IMR-90 (cell line): Measurements from ENCODE around the gene UPK1B. TPM values are rescaled to one million over a fixed set of nuclear protein-coding genes. Genes with fewer than 3 reads are reported as not detected.

Experiments used
- ATAC-seq: fragments of 200-7000 bp; cut with Tn5 transposase; 2 replicates; pipeline ENCODE4 v1.9.1; 2020; ENCODE audit warnings: low read depth, mild to moderate bottlenecking, moderate library complexity
- BruUV-seq: library from RNA; stranded (reverse); fragments of 400-500 nt; replicated peaks from 2 replicates; lab custom pipeline; 2021; lab: Mats Ljungman, UMichigan
- CTCF ChIA-PET: fragments of 300-600 bp; formaldehyde crosslinking; extraction: SDS; loops from one replicate; lab custom pipeline; 2021; ENCODE audit warnings: antibody characterized with exemption; lab: Yijun Ruan, JAX
- POLR2A ChIA-PET: fragments of 300-600 bp; sonication (Branson Sonifier 250); formaldehyde crosslinking; loops from one replicate; lab custom pipeline; 2022; ENCODE audit warnings: antibody characterized with exemption; ENCODE audit not compliant: unreplicated experiment; lab: Charles Lee
- DNase-seq: peaks from one replicate; pipeline ENCODE4 v3.0.0; 2013
- H2AFZ ChIP-seq: replicated peaks from 2 replicates; pipeline ENCODE3; 2013; ENCODE audit warnings: low read length, mild to moderate bottlenecking; ENCODE audit not compliant: poor library complexity
- H2AK5ac ChIP-seq: 2 replicates; pipeline ENCODE4 v1.6.1; 2013; ENCODE audit warnings: low read depth, low read length, inconsistent platforms
- H2AK9ac ChIP-seq: replicated peaks from 2 replicates; pipeline ENCODE3; 2013; ENCODE audit warnings: mild to moderate bottlenecking, low read depth, low read length, moderate library complexity; ENCODE audit not compliant: poor library complexity
- H2BK120ac ChIP-seq: 2 replicates; pipeline ENCODE4 v1.6.1; 2013; ENCODE audit warnings: low read depth, low read length, inconsistent platforms
- H2BK15ac ChIP-seq: 3 replicates; pipeline ENCODE4 v1.6.1; 2013; ENCODE audit warnings: low read depth, low read length, inconsistent platforms
- H2BK20ac ChIP-seq: 2 replicates; pipeline ENCODE4 v1.6.1; 2013; ENCODE audit warnings: low read depth, mild to moderate bottlenecking, inconsistent platforms, low read length, moderate library complexity
- H2BK5ac ChIP-seq: 2 replicates; pipeline ENCODE4 v1.6.1; 2013; ENCODE audit warnings: mild to moderate bottlenecking, low read depth, low read length, inconsistent platforms; ENCODE audit not compliant: poor library complexity, severe bottlenecking
- H3K14ac ChIP-seq: replicated peaks from 2 replicates; pipeline ENCODE4 v1.6.1; 2013; ENCODE audit warnings: low read depth, low read length, inconsistent platforms
- H3K18ac ChIP-seq: 2 replicates; pipeline ENCODE4 v1.6.1; 2013; ENCODE audit warnings: low read depth, low read length, control low read depth
- H3K23ac ChIP-seq: 2 replicates; pipeline ENCODE4 v1.6.1; 2013; ENCODE audit warnings: low read depth, low read length, inconsistent platforms
- H3K27ac ChIP-seq: 2 replicates; pipeline ENCODE4 v1.5.1; 2013; ENCODE audit warnings: mild to moderate bottlenecking, control low read depth, low read length; ENCODE audit not compliant: insufficient read depth
- H3K27me3 ChIP-seq: 2 replicates; pipeline ENCODE4 v1.6.1; 2013; ENCODE audit warnings: low read length; ENCODE audit not compliant: control insufficient read depth, insufficient read depth
- H3K36me3 ChIP-seq: 2 replicates; pipeline ENCODE4 v1.6.1; 2013; ENCODE audit warnings: low read length, mixed read lengths; ENCODE audit not compliant: control insufficient read depth, insufficient read depth
- H3K4ac ChIP-seq: 2 replicates; pipeline ENCODE4 v1.6.1; 2013; ENCODE audit warnings: low read depth, low read length, inconsistent platforms
- H3K4me1 ChIP-seq: 2 replicates; pipeline ENCODE4 v1.6.1; 2013; ENCODE audit warnings: low read length, mixed read lengths; ENCODE audit not compliant: control insufficient read depth, insufficient read depth
- H3K4me2 ChIP-seq: 2 replicates; pipeline ENCODE4 v1.6.1; 2013; ENCODE audit warnings: low read depth, mild to moderate bottlenecking, control low read depth, low read length, moderate library complexity
- H3K4me3 ChIP-seq: 2 replicates; pipeline ENCODE4 v1.5.1; 2013; ENCODE audit warnings: low read depth, mild to moderate bottlenecking, control low read depth, low read length, moderate library complexity; ENCODE audit not compliant: insufficient read depth
- H3K56ac ChIP-seq: 2 replicates; pipeline ENCODE4 v1.6.1; 2013; ENCODE audit warnings: low read length, inconsistent platforms; ENCODE audit not compliant: insufficient read depth; ENCODE audit errors: extremely low read depth
- H3K79me1 ChIP-seq, 2 experiments: 2 replicates each; pipeline ENCODE4 v1.6.1; 2013; ENCODE audit warnings: low read length in 2 of 2, inconsistent platforms in 1 of 2, low read depth in 1 of 2
- H3K9ac ChIP-seq: 2 replicates; pipeline ENCODE4 v1.6.1; 2013; ENCODE audit warnings: low read depth, low read length, control low read depth
- H3K9me1 ChIP-seq: 2 replicates; pipeline ENCODE4 v1.6.1; 2013; ENCODE audit warnings: low read length, inconsistent platforms; ENCODE audit not compliant: insufficient read depth
- H3K9me3 ChIP-seq: 2 replicates; pipeline ENCODE4 v1.6.1; 2013; ENCODE audit warnings: low read length; ENCODE audit not compliant: control insufficient read depth, insufficient read depth
- H4K20me1 ChIP-seq: 2 replicates; pipeline ENCODE4 v1.6.1; 2013; ENCODE audit warnings: low read length, inconsistent platforms; ENCODE audit not compliant: insufficient read depth
- H4K5ac ChIP-seq: 2 replicates; pipeline ENCODE4 v1.6.1; 2013; ENCODE audit warnings: mild to moderate bottlenecking, low read depth, low read length, control low read depth
- H4K8ac ChIP-seq, 2 experiments: 2 replicates each; pipeline ENCODE4 v1.6.1; 2013; ENCODE audit warnings: low read depth in 2 of 2, low read length in 2 of 2, control low read depth in 1 of 2, inconsistent platforms in 1 of 2
- H4K91ac ChIP-seq: 2 replicates; pipeline ENCODE4 v1.6.1; 2013; ENCODE audit warnings: low read depth, low read length, inconsistent platforms; ENCODE audit not compliant: insufficient read depth
- BHLHE40 ChIP-seq: fragments of 150-350 bp; IDR thresholded peaks from 2 replicates; pipeline ENCODE4 v1.6.1; 2016; ENCODE audit warnings: mild to moderate bottlenecking, low read depth, low read length
- CEBPB ChIP-seq: IDR thresholded peaks from 2 replicates; pipeline ENCODE4 v1.6.1; 2012; ENCODE audit warnings: low read depth, low read length, improper control_type of control experiment
- MAFK ChIP-seq: IDR thresholded peaks from 2 replicates; pipeline ENCODE4 v1.6.1; 2012; ENCODE audit warnings: low read depth, low read length, improper control_type of control experiment
- MAZ ChIP-seq: IDR thresholded peaks from 2 replicates; pipeline ENCODE4 v1.6.1; 2012; ENCODE audit warnings: low read depth, mild to moderate bottlenecking, low read length, improper control_type of control experiment, moderate library complexity, borderline replicate concordance
- MXI1 ChIP-seq: IDR thresholded peaks from 2 replicates; pipeline ENCODE4 v1.6.1; 2012; ENCODE audit warnings: low read depth, mild to moderate bottlenecking, low read length, moderate library complexity, borderline replicate concordance
- NFE2L2 ChIP-seq: fragments of 150-350 bp; IDR thresholded peaks from 2 replicates; pipeline ENCODE4 v1.6.1; 2016; ENCODE audit warnings: low read depth, mild to moderate bottlenecking, low read length
- POLR2A ChIP-seq: IDR thresholded peaks from 2 replicates; pipeline ENCODE4 v1.6.1; 2012; ENCODE audit warnings: mild to moderate bottlenecking, low read depth, low read length
- RAD21 ChIP-seq: IDR thresholded peaks from 2 replicates; pipeline ENCODE4 v1.6.1; 2012; ENCODE audit warnings: low read length, improper control_type of control experiment
- RCOR1 ChIP-seq: IDR thresholded peaks from 2 replicates; pipeline ENCODE4 v1.6.1; 2012; ENCODE audit warnings: mild to moderate bottlenecking, low read length, improper control_type of control experiment; ENCODE audit not compliant: insufficient replicate concordance
- RFX5 ChIP-seq: IDR thresholded peaks from 2 replicates; pipeline ENCODE4 v1.8.0; 2012; ENCODE audit warnings: low read depth, mild to moderate bottlenecking, low read length, moderate library complexity
- WGBS, 2 experiments: methylation state at CpG; one replicate each; pipeline versions ENCODE4 v1.1.5 to v1.1.7; 2013; ENCODE audit warnings: missing lambda C conversion rate in 2 of 2; ENCODE audit not compliant: insufficient read length in 1 of 2; ENCODE audit errors: extremely low coverage in 2 of 2; 5-methylcytosine and 5-hydroxymethylcytosine counted together
- dilution Hi-C: fragments of 300-500 bp; cut with HindIII; formaldehyde crosslinking; loops from one replicate; pipeline ENCODE4 v1.14.3; 2018; ENCODE audit warnings: low sequenced_read_pairs; ENCODE audit not compliant: unreplicated experiment
- in situ Hi-C: fragments of 300-500 bp; cut with MboI; formaldehyde crosslinking; loops from 3 replicates; pipeline ENCODE4 v1.14.3; 2019; ENCODE audit warnings: low sequenced_read_pairs, inconsistent platforms, mixed read lengths
- intact Hi-C: fragments of 100-400 bp; cut with micrococcal nuclease; formaldehyde crosslinking; loops from 2 replicates; pipeline ENCODE4 v1.10.0; 2022
- polyA plus RNA-seq, 3 experiments: library from polyadenylated mRNA; depleted of rRNA; stranded (reverse); fragments of >200 nt; gene quantifications; 2 replicates each; pipeline ENCODE4 v1.2.3, GENCODE V29; 2012; ENCODE audit warnings: low replicate concordance in 1 of 3
- total RNA-seq: library from RNA; depleted of rRNA; stranded (reverse); fragments of >200 nt; gene quantifications from 2 replicates; pipeline ENCODE4 v1.2.3, GENCODE V29; 2012
- TF ChIP-seq, protein P1 (sequence below): fragments of 150-350 bp; IDR thresholded peaks from 2 replicates; pipeline ENCODE4 v1.6.1; 2017; ENCODE audit warnings: mild to moderate bottlenecking, antibody characterized with exemption, low read length, low read depth

Gene UPK1B
- total and polyA plus RNA-seq, 2 of the 4 experiments (the other 2 are of a cell fraction): 0.36 to 0.55 TPM

DNA sequence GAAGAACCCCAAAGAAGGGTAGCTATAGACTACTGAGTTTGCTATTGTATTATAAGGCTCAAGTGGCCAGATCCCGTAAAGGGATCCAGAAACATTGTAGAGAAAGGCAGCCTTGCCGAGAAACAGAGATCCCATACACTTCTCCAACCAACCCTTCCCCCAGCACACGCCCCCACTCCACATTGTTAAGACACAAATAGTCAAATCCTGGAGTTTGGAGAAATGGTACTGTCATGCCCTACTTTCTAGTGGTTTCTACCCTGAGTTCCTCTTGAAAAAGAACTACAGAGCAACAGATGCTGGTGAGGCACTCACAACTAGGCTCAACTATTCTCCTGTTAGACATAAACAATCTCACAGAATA is 34.1 kb downstream of the UPK1B start:
- Histone ChIP-seq H2AK9ac (no peak overlapping the region), H3K36me3 (peaks cover 17% of the 10 kb centered on the region), H3K14ac (no peak overlapping the region), H2BK20ac (no peak overlapping the region), H4K8ac (no peak overlapping the region; a peak in 1 of 4 replicates), H2BK120ac (0 out of 2 replicates have a peak overlapping the region, but pooled peaks have one; percentile 9), H3K23ac (no peak overlapping the region), H4K5ac (peak overlapping the region; percentile 60; the same call in 1 of the 2 replicates), H3K4me3 (no peak overlapping the region), H3K9ac (no peak overlapping the region), H2BK5ac (peak overlapping the region; percentile 67), H3K4ac (peak overlapping the region; percentile 29; the same call in 1 of the 2 replicates), H3K4me1 (peaks cover 17% of the 10 kb centered on the region), H4K91ac (peak overlapping the region; percentile 0; the same call in 1 of the 2 replicates), H4K20me1 (no peaks in the 10 kb centered on the region), H3K4me2 (no peak overlapping the region), H3K56ac (no peak overlapping the region), H3K9me3 (no peaks in the 10 kb centered on the region), H3K18ac (peak overlapping the region; percentile 7; the same call in 1 of the 2 replicates), H3K27ac (peak overlapping the region; percentile 37; the same call in 1 of the 2 replicates), H3K27me3 (no peaks in the 10 kb centered on the region), H2BK15ac (no peak overlapping the region), H3K79me1 (no peaks in the 10 kb centered on the region), H2AK5ac (no peak overlapping the region), H2AFZ (no peak overlapping the region), H3K9me1 (peaks cover 12% of the 10 kb centered on the region; the same call in 1 of the 2 replicates)
- WGBS, 2 experiments: no CpG with 5 or more reads among the region's 3 CpGs
- BruUV-seq: no TSS peak
- ATAC-seq (peak; percentile 12), DNase-seq (no peak)
- ChIA-PET POLR2A (no interaction called here), CTCF (no interaction called here)
- in situ Hi-C loops (no loop called here), intact Hi-C loops (loop anchor here (2.0 kb wide), 1 partner anchor 63 kb away; no protein-coding TSS in a partner anchor), dilution Hi-C loops (no loop called here)
- TF ChIP-seq, protein P1, sequence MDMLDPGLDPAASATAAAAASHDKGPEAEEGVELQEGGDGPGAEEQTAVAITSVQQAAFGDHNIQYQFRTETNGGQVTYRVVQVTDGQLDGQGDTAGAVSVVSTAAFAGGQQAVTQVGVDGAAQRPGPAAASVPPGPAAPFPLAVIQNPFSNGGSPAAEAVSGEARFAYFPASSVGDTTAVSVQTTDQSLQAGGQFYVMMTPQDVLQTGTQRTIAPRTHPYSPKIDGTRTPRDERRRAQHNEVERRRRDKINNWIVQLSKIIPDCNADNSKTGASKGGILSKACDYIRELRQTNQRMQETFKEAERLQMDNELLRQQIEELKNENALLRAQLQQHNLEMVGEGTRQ: no peak
- TF ChIP-seq RFX5 (no peak), BHLHE40 (no peak), POLR2A (no peak), NFE2L2 (no peak), MAZ (no peak), MXI1 (no peak), MAFK (no peak), RAD21 (no peak), RCOR1 (no peak), CEBPB (no peak)
